GM18907 (cell line): ENCODE data around the gene SFSWAP.
"Not testable (repeated sequence)": the region's sequence is repeated elsewhere in the genome, so short reads cannot be mapped to it uniquely, and the experiment has no call there.

Experiments
- ATAC-seq: cut with Tn5 transposase; IDR thresholded peaks from one replicate; pipeline ENCODE4 v1.9.1; 2021; ENCODE audit warnings: mild to moderate bottlenecking, moderate library complexity; ENCODE audit not compliant: unreplicated experiment

SFSWAP gene

GRCh38 chr12:131805421-131805820, 94.5 kb downstream of the SFSWAP start:
- ATAC-seq: no peak

- ATAC-seq: no peak
Measured at GRCh38 chr12:131806674-131807073, 95.8 kb downstream of the SFSWAP start.

GRCh38 chr12:131808744-131809371, 98.0 kb downstream of the SFSWAP start:
- ATAC-seq: no peak

DNA sequence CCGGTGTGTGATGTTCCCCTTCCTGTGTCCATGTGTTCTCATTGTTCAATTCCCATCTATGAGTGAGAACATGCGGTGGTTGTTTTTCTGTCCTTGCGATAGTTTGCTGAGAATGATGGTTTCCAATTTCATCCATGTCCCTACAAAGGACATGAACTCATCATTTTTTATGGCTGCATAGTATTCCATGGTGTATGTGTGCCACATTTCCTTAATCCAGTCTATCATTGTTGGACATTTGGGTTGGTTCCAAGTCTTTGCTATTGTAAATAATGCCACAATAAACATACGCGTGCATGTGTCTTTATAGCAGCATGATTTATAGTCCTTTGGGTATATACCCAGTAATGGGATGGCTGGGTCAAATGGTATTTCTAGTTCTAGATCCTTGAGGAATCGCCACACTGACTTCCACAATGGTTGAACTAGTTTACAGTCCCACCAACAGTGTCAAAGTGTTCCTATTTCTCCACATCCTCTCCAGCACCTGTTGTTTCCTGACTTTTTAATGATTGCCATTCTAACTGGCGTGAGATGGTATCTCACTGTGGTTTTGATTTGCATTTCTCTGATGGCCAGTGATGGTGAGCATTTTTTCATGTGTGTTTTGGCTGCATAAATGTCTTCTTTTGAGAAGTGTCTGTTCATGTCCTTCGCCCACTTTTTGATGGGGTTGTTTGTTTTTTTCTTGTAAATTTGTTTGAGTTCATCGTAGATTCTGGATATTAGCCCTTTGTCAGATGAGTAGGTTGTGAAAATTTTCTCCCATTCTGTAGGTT, 98.8 kb downstream of the SFSWAP start:
- ATAC-seq: not testable (repeated sequence)

DNA sequence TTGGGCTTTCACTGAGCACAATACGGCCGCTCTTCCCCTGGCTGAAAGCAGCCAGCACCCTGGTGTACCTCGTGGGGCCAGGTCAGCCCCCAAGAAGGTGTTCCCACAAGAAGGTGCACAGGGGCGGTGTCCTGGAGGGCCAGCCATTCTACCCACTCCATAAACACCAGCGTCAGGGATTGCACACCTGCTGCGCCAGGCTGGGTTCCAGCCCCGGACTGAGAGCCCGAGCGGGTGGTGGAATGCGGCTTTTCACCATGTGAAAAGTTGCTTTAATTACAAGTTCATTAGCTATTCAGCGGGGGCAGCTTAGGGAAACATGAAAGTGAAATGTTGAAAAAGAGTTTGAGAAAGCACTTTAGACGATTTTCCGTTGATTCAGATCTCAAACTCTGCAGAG, 99.8 kb downstream of the SFSWAP start:
- ATAC-seq: no peak

DNA sequence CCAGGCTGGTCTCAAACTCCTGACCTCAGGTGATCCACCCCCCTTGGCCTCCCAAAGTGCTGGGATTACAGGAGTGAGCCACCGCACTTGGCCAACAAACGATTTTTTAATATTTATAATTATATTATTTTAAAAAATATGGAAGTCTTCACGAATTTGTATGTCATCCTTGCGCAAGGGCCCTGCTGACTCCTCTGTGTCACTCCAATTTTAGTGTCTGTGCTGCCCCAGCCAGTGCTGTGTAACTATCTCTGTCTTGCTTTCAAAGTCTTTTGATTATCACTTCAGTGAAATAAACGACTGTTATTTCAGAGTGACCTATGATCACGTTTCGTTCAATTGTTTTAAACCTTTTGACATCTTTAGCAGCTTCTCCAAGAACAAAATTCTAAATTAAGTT, 104.2 kb downstream of the SFSWAP start:
- no peak for ATAC-seq

DNA sequence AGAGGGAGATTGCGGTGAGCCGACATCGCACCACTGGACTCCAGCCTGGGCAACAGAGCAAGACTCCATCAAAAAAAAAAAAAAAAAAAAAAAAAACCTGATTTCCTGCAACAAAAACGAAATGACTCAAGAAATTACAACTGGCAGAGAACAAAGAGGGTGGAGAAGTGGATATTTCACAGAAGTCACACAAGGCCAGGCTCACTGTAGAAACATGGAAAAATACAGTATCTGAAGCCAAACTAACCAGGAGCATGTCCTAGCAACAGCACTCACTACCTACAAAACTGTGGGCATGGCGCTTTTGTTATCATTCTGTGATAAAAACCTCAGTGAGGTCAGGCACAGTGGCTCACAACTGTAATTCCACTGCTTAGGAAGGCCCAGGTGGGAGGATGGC, 105.6 kb downstream of the SFSWAP start:
- ATAC-seq: no peak

DNA sequence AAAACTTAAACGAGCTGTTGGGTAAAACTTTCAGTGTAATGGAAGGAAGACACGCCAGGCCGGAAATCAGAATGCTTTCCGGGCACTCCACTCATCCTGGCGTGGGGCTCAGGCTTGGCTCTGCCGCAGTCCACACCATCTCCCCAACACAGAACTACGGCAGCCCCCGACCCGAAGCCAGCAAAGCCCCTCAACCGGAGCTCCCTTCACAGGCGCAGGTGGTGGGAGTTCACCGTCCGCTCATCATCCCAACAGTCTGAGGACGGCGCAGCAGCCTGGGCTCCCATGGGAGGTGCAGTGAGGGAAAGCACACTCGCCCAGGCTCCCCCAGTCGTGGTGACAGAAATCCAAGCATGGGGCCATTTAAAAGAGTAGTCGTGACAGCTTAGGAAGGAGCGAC, 106.4 kb downstream of the SFSWAP start:
- no peak for ATAC-seq

GRCh38 chr12:131818821-131819585, 108.1 kb downstream of the SFSWAP start:
- ATAC-seq: no peak

DNA sequence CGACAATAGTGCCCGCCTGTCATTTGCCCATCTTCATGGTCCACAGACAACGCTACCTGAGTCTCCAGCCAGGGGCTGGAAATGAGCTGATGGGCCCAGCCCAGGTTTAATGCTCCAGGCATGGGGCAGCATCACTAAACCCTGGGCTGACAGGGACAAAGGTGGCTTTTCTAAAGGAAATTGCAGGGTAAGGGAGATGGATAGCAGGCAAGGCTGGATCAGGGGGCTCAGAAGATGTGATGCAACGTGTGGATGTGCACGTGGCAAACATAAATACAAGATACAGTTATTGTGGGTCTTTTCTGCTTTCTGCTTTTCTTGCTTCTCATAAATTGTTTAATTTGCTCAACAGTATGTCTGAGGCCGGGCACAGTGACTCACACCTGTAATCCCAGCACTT, 113.6 kb downstream of the SFSWAP start:
- ATAC-seq: no peak

- ATAC-seq: no peak
Measured at GRCh38 chr12:131825146-131825892, 114.4 kb downstream of the SFSWAP start.

GRCh38 chr12:131826097-131826928, 115.4 kb downstream of the SFSWAP start:
- ATAC-seq: no peak

DNA sequence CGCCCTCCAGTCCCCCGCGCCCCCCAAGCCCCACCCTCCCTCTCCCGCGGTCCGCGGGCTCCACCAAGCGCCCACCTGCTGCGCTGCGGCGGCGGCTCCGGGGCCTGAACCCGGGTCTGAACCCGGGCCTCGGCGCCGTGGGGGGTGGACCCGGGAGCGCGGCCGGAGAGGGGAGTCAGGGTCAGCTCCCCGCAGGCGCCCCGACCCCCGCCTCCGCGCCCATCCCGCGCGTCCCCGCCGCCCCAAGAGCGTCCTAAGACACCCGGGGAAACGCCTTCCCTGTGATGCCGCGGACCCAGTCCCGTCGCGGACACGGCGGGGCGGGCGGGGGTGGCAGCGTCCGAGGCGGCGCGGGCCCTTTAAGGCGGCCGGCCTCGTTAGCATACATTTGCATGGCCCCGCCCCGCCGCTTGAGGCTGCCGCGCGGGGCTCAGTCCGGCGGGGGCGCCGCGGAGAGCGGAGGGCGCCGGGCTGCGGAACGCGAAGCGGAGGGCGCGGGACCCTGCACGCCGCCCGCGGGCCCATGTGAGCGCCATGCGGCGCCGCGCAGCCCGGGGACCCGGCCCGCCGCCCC, 117.2 kb downstream of the SFSWAP start, which contains the start of gene MMP17:
Gene MMP17 (plus strand): TSS at position 433 of the 574 bp plus-strand sequence. CDS start 102 bp downstream, at position 535.
- ATAC-seq: no peak

DNA sequence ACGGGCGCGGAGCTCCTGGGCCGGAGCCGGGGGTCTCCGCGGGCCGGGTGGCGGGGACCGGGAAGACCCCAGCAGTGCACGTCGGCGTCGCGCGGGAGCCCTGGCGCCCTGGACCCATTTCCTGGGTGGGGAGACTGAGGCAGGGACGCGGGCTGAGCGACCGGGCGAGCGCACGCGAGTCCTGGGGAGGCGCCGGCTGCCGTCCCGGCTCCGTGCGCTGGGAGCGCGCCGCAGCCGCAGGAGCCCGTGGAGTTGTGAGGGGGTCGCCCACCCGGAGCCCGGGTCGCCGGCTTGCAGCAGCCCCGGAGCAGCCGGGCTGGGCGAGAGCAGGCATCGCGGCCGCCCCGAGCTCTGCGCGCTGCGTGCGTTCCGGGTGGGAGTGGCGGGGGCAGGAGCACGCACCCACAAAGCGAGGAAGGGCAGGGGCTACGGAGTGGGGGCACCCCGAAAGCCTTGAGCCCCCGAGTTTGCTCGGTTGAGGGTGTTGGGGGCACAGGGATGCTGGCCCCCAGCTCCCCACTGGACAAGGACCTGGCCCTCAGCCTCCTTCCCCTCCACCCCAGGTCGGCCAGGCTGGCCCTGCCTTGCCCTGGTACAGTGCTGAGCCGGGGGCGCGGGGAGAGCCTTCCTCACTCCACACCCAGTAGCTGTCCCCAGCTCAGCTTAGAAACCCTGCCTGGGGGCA, 117.9 kb downstream of the SFSWAP start:
- ATAC-seq: no peak

DNA sequence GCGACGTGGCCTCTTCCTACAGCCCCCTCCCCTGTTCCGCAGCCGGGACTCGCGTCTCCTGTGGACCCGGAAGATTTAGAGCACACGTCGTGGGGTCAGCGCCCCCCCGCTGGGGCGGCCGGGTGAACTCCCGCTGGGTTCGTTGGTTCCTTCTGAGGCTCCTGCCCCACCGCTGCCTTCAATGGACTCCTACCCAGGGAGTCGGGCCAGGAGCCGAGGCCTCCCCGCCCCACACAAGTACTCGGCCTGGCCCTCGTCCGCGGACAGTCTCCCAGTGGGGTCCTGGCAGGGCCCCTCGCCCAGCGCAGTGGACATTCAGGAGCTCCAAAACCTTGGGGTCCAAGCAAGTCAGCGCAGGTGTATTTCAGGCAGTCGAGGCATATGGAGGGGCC, 118.5 kb downstream of the SFSWAP start:
- ATAC-seq: no peak

- ATAC-seq: no peak
Measured at GRCh38 chr12:131829791-131830334, 119.0 kb downstream of the SFSWAP start.

- ATAC-seq: peak; percentile 41
Measured at GRCh38 chr12:131830335-131830913, 119.5 kb downstream of the SFSWAP start.

DNA sequence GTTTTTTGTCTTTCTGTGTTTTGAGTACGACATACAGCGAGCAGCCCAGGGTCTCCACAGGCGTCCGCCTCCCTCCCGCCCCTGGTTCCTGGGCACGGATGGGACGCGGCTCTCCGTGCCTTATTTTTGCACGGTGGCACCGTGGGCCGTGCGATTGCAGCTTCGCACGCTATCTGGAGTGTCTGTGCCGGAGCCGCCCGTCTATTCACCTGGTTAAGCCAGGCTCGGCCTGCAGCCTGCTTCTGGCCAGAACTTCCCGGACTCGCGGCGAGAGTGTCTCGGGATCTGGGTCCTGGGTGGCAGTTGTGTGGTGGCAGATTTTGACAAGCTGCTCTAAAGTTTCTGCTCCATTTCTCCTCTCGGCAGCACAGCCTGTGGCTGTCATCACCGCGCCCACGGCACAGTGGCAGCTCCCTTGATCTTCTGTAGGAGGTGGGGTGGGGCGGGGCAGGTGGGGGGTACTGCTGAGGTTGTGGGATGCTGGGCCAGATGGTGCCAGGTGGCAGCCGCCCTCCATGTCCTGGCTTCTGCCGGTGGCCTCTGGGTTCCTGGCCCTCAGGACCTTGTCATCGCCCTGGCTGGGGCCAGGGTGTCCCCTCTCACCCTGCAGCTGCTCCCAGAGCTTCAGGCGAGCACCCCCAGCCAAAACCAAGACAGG, 120.2 kb downstream of the SFSWAP start:
- ATAC-seq: no peak
